Spleen (tissue), 7 donors: Measurements from ENCODE around the gene MCM8.

Experiments used
- CTCF ChIP-seq, 11 experiments: fragments of 200-600 bp in 7 of 11; fragments of 450-650 bp in 4 of 11; sonication (generic) in 4 of 11; IDR thresholded peaks in 8 of 11; conservative IDR thresholded peaks in 3 of 11; 1 replicate in 7 of 11; 2 replicates in 4 of 11; pipeline versions ENCODE4 v1.4.0 to v1.8.0; 2016 to 2021; ENCODE audit warnings: antibody characterized with exemption in 11 of 11, inconsistent platforms in 4 of 11, mild to moderate bottlenecking in 1 of 11
- POLR2A ChIP-seq, 3 donors: fragments of 450-650 bp; IDR thresholded peaks; one replicate each; pipeline ENCODE4 v1.5.1; 2017; ENCODE audit warnings: antibody characterized with exemption in 3 of 3, mild to moderate bottlenecking in 1 of 3
- donor health status: DM: no; HTN: no; CAD: no; lungs with moderate emphysema.
- donor health status: DM: no; HTN: no; CAD: no.
- donor health status: DM: no; HTN: no; CAD: no.

GRCh38 chr20:6012179-6012578 is 61.7 kb downstream of the MCM8 start:
- no peak for TF ChIP-seq CTCF (IDR thresholded peaks at IDR 0.05 in 8 of 11, conservative IDR thresholded peaks at IDR 0.05 in 3 of 11)
- no peak for TF ChIP-seq POLR2A (IDR thresholded peaks at IDR 0.05)
